GM12873 (cell line): ENCODE measurements around the gene DTX2.

ENCODE experiments used
- CTCF ChIP-seq: IDR thresholded peaks from 2 replicates; pipeline ENCODE4 v1.5.1; 2012; ENCODE audit warnings: low read depth, mild to moderate bottlenecking, moderate library complexity, low read length, control low read depth; ENCODE audit not compliant: insufficient read depth; ENCODE audit errors: missing control alignments

The DTX2 gene

DNA sequence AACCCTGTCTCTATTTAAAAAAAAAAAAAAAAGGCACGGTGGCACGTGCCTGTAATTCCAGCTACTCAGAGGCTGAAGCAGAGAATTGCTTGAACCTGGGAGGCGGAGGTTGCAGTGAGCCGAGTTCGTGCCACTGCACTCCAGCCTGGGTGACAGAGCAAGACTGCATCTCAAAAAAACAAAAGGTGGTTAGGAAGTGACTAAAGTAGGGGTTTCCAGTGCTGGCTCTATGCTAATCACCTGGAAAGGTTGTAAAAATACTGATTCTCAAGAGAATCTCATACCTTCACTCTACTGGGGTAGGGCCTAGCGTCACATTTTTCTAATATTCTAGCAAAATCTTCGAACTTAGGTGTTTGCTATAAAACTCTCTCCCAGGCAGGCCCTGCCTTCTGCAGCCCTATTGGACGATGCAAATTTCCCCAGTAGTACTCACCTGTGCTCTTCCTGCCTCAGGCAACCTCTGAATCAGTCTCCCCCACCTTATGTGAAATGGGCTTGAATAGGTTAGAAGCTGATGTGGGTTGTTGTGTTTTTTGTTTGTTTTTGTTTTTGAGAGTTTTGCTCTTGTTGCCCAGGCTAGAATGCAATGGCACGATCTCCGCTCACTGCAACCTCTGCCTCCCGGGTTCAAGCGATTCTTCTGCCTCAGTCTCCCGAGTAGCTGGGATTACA, 33.2 kb upstream of the DTX2 start:
- no peak for TF ChIP-seq CTCF

GRCh38 chr7:76428868-76429805, 32.4 kb upstream of the DTX2 start:
- TF ChIP-seq CTCF: no peak

- no peak for TF ChIP-seq CTCF
Measured at GRCh38 chr7:76430211-76430610, 31.3 kb upstream of the DTX2 start.

GRCh38 chr7:76430836-76431235, 30.7 kb upstream of the DTX2 start:
- TF ChIP-seq CTCF: no peak

GRCh38 chr7:76437873-76438272, 23.6 kb upstream of the DTX2 start:
- TF ChIP-seq CTCF: peak; percentile 64

- no peak for TF ChIP-seq CTCF
Measured at GRCh38 chr7:76505168-76506080, 43.9 kb downstream of the DTX2 start.
